NCI-H146 (cell line): ENCODE measurements around the gene NMUR2.

Experiments used
- DNase-seq: peaks from one replicate; lab custom pipeline; 2025; lab: John Stamatoyannopoulos, UW

NMUR2 gene

GRCh38 chr5:152369298-152369697 is 35.8 kb downstream of the NMUR2 start:
- no peak for DNase-seq

GRCh38 chr5:152367554-152367953 is 37.5 kb downstream of the NMUR2 start:
- no peak for DNase-seq

GRCh38 chr5:152366716-152367115 is 38.4 kb downstream of the NMUR2 start:
- DNase-seq, result no peak

- peak; percentile 14 for DNase-seq
Measured at GRCh38 chr5:152364899-152365298, 40.2 kb downstream of the NMUR2 start.

GRCh38 chr5:152364172-152364571 is 40.9 kb downstream of the NMUR2 start:
- DNase-seq, result no peak

- no peak for DNase-seq
Measured at GRCh38 chr5:152358861-152359568, 46.1 kb downstream of the NMUR2 start.

- no peak for DNase-seq
Measured at GRCh38 chr5:152356506-152356905, 48.6 kb downstream of the NMUR2 start.

GRCh38 chr5:152355061-152355460 is 50.0 kb downstream of the NMUR2 start:
- no peak for DNase-seq

- no peak for DNase-seq
Measured at GRCh38 chr5:152353001-152353400, 52.1 kb downstream of the NMUR2 start.

- peak; percentile 51 for DNase-seq
Measured at GRCh38 chr5:152349683-152350526, 55.2 kb downstream of the NMUR2 start.
